HG03571 (cell line): ENCODE measurements around the gene MAF.

Experiments
- ATAC-seq: cut with Tn5 transposase; IDR thresholded peaks from one replicate; pipeline ENCODE4 v1.9.1; 2021; ENCODE audit not compliant: unreplicated experiment

The MAF gene

GRCh38 chr16:79593074-79593531, 7.4 kb downstream of the MAF start:
- ATAC-seq = no peak

GRCh38 chr16:79592186-79592585, 8.4 kb downstream of the MAF start:
- no peak for ATAC-seq

- ATAC-seq = no peak
Measured at GRCh38 chr16:79589601-79590102, 10.9 kb downstream of the MAF start.

GRCh38 chr16:79587897-79588296, 12.6 kb downstream of the MAF start:
- no peak for ATAC-seq

GRCh38 chr16:79587296-79587695, 13.2 kb downstream of the MAF start:
- ATAC-seq = no peak

- ATAC-seq = no peak
Measured at GRCh38 chr16:79582789-79583188, 17.7 kb downstream of the MAF start.

- ATAC-seq = no peak
Measured at GRCh38 chr16:79580453-79581191, 19.9 kb downstream of the MAF start.

GRCh38 chr16:79576602-79577001, 23.9 kb downstream of the MAF start:
- ATAC-seq = no peak

GRCh38 chr16:79573884-79574283, 26.7 kb downstream of the MAF start:
- ATAC-seq = no peak

GRCh38 chr16:79573071-79573470, 27.5 kb downstream of the MAF start:
- no peak for ATAC-seq

- ATAC-seq = no peak
Measured at GRCh38 chr16:79571903-79572535, 28.5 kb downstream of the MAF start.

GRCh38 chr16:79571065-79571902, 29.3 kb downstream of the MAF start:
- no peak for ATAC-seq

GRCh38 chr16:79564671-79565107, 35.8 kb downstream of the MAF start:
- ATAC-seq = no peak

- no peak for ATAC-seq
Measured at GRCh38 chr16:79563921-79564320, 36.6 kb downstream of the MAF start.

GRCh38 chr16:79562166-79562823, 38.2 kb downstream of the MAF start:
- ATAC-seq = no peak

- ATAC-seq = no peak
Measured at GRCh38 chr16:79561729-79562128, 38.8 kb downstream of the MAF start.

GRCh38 chr16:79560923-79561322, 39.6 kb downstream of the MAF start:
- no peak for ATAC-seq

- no peak for ATAC-seq
Measured at GRCh38 chr16:79560318-79560717, 40.2 kb downstream of the MAF start.

- no peak for ATAC-seq
Measured at GRCh38 chr16:79559532-79559931, 41.0 kb downstream of the MAF start.

GRCh38 chr16:79557421-79557820, 43.1 kb downstream of the MAF start:
- ATAC-seq = no peak

- no peak for ATAC-seq
Measured at GRCh38 chr16:79554912-79555311, 45.6 kb downstream of the MAF start.
